ENCODE measurements around the gene SLC50A1. TPM values are rescaled to one million over a fixed set of nuclear protein-coding genes. Genes with fewer than 3 reads are reported as not detected.

Gene SLC50A1
- total RNA-seq, 3 donors from 2014 or later (not counting 1 experiment from before 2014, with no cell fraction given) = 31.7 to 33.5 (median 32.7) TPM

GRCh38 chr1:155093911-155094621 lies 41.6 kb upstream of the SLC50A1 start:
- H3K9me3 ChIP-seq (ENCODE audit: control insufficient read depth, insufficient read depth, low read length) = no peaks in the 10 kb centered on the region
- WGBS (ENCODE audit: insufficient coverage) = 49% methylated on average over 11 of the region's 13 CpGs
- no peak overlapping the region for H3K4me3 ChIP-seq (ENCODE audit: low read length)
- H3K36me3 ChIP-seq (ENCODE audit: control insufficient read depth, insufficient read depth, low read length) = no peaks in the 10 kb centered on the region
- Mint-ChIP-seq H3K4me3 (no peak overlapping the region), H3K36me3 (no peaks in the 10 kb centered on the region), H3K4me1 (no peaks in the 10 kb centered on the region), H3K9me3 (no peaks in the 10 kb centered on the region), H3K27ac (no peak overlapping the region), H3K27me3 (ENCODE audit: low read depth in 2 of 2) (peaks cover 5 to 20% of the 10 kb centered on the region in 2 donors)
- peak in 1 of 3 donors; percentile 6 for ATAC-seq
- intact Hi-C loops (cut with micrococcal nuclease) = loop anchor here (5.0 kb wide), 1 partner anchor 33 kb away; the partner anchor contains the start of gene EFNA1
- peak in 1 of 2 donors; percentile 59 for DNase-seq
- H3K4me1 ChIP-seq (ENCODE audit: control insufficient read depth, insufficient read depth, low read length) = peaks cover 7% of the 10 kb centered on the region
- no peaks in the 10 kb centered on the region for H3K27me3 ChIP-seq (ENCODE audit: control insufficient read depth, insufficient read depth, low read length)
- TF ChIP-seq CTCF (IDR thresholded peaks at IDR 0.05) = no peak
- H3K27ac ChIP-seq (ENCODE audit: low read length) = no peak overlapping the region

DNA sequence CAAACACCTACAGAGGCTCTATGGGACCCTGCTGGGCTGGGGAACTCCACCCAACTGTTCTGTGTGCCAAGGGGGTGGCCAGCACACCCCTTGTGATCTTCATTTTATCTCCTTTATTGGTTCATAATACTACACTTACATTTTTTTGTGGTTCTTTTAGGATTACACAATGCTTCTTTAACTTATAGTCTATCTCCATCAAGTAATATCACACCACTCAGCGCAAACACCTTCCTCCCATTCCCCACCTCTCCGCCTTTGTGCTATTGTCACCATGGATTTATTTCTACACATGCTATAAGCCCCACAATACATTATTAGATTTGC lies 41.1 kb upstream of the SLC50A1 start:
- peak in 1 of 3 donors; percentile 18 for ATAC-seq
- H3K27ac Mint-ChIP-seq = no peak overlapping the region
- no peak for DNase-seq
- WGBS (ENCODE audit: insufficient coverage) = 81% methylated on average over 2 of the region's 2 CpGs
- no peak overlapping the region for H3K4me3 Mint-ChIP-seq
- no peak for TF ChIP-seq CTCF (IDR thresholded peaks at IDR 0.05)
- no peak overlapping the region for H3K4me3 ChIP-seq (ENCODE audit: low read length)
- no peak overlapping the region for H3K27ac ChIP-seq (ENCODE audit: low read length)
- peaks cover 5 to 20% of the 10 kb centered on the region in 2 donors for H3K27me3 Mint-ChIP-seq (ENCODE audit: low read depth in 2 of 2)
- peaks cover 7% of the 10 kb centered on the region for H3K4me1 ChIP-seq (ENCODE audit: control insufficient read depth, insufficient read depth, low read length)
- H3K36me3 ChIP-seq (ENCODE audit: control insufficient read depth, insufficient read depth, low read length) = no peaks in the 10 kb centered on the region
- no peaks in the 10 kb centered on the region for H3K36me3 Mint-ChIP-seq
- H3K4me1 Mint-ChIP-seq = no peaks in the 10 kb centered on the region
- intact Hi-C loops (cut with micrococcal nuclease) = loop anchor here (5.0 kb wide), 1 partner anchor 33 kb away; the partner anchor contains the start of gene EFNA1
- no peaks in the 10 kb centered on the region for H3K27me3 ChIP-seq (ENCODE audit: control insufficient read depth, insufficient read depth, low read length)
- H3K9me3 Mint-ChIP-seq = no peaks in the 10 kb centered on the region
- H3K9me3 ChIP-seq (ENCODE audit: control insufficient read depth, insufficient read depth, low read length) = no peaks in the 10 kb centered on the region

DNA sequence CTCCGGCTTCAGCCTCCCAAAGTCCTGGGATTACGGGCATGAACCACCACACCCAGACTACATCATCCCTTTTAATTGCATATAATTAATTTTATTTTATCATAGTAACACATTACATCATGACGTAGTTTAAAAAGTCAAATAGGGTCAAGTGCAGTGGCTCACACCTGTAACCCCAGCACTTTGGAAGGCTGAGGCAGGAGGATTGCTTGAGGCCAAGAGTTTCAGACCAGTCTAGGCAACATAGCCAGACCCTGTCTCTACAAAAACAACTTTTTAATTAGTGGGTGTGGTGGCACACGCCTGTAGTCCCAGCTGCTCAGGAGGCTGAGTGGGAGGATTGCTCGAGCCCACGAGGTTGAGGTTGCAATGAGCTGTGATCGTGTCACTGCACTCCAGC lies 36.3 kb upstream of the SLC50A1 start:
- no peaks in the 10 kb centered on the region for H3K36me3 ChIP-seq (ENCODE audit: control insufficient read depth, insufficient read depth, low read length)

More for the DNA sequence above, 36.3 kb upstream of the SLC50A1 start:
- no peaks in the 10 kb centered on the region for H3K36me3 Mint-ChIP-seq
- peaks cover 8 to 20% of the 10 kb centered on the region in 2 donors for H3K27me3 Mint-ChIP-seq (ENCODE audit: low read depth in 2 of 2)
- Histone ChIP-seq H3K27ac (ENCODE audit: low read length) (no peak overlapping the region), H3K4me3 (ENCODE audit: low read length) (no peak overlapping the region), H3K4me1 (ENCODE audit: control insufficient read depth, insufficient read depth, low read length) (no peaks in the 10 kb centered on the region), H3K27me3 (ENCODE audit: control insufficient read depth, insufficient read depth, low read length) (no peaks in the 10 kb centered on the region), H3K9me3 (ENCODE audit: control insufficient read depth, insufficient read depth, low read length) (no peaks in the 10 kb centered on the region)
- H3K4me1 Mint-ChIP-seq = peaks cover 0 to 5% of the 10 kb centered on the region in 2 donors
- DNase-seq (no peak), ATAC-seq (no peak)
- H3K9me3 Mint-ChIP-seq = no peaks in the 10 kb centered on the region
- no peak overlapping the region for H3K27ac Mint-ChIP-seq
- intact Hi-C loops (cut with micrococcal nuclease) = no loop called here
- TF ChIP-seq CTCF (IDR thresholded peaks at IDR 0.05) = no peak
- WGBS (ENCODE audit: insufficient coverage) = 81% methylated on average over 7 of the region's 7 CpGs
- H3K4me3 Mint-ChIP-seq = no peak overlapping the region
